Neural progenitor cell (in vitro differentiated cells): ENCODE results near the gene B3GNT2.

ENCODE experiments used
- EZH2 ChIP-seq: fragments of 200-600 bp; sonication (generic); IDR thresholded peaks from 2 replicates; pipeline ENCODE4 v1.6.1; 2017; ENCODE audit warnings: antibody characterized with exemption, mild to moderate bottlenecking, moderate library complexity
- TF ChIP-seq, protein P1 (sequence below): fragments of 200-600 bp; sonication (generic); IDR thresholded peaks from 2 replicates; pipeline ENCODE4 v1.5.1; 2017; ENCODE audit warnings: antibody characterized with exemption, mild to moderate bottlenecking

DNA sequence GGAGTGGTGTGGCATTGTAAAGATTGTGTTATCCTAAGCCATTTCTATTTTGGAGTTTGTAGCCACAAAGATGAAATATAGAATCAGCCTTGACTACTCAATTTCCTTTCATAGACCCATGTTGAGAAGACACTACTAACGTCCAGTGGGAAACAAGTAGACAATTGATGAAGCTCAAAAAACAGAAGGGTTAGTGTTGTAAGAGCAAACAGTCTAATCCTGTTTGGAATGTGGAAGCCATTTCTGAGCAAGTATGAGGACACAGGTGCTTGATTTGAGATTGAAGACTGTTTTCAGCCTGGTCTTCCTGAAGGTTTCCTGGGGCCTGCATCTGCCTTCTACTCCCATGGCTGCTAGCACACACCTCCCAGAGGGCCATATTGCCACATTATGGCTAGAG, 29.1 kb downstream of the B3GNT2 start:
- TF ChIP-seq EZH2 = no peak
- TF ChIP-seq, protein P1, sequence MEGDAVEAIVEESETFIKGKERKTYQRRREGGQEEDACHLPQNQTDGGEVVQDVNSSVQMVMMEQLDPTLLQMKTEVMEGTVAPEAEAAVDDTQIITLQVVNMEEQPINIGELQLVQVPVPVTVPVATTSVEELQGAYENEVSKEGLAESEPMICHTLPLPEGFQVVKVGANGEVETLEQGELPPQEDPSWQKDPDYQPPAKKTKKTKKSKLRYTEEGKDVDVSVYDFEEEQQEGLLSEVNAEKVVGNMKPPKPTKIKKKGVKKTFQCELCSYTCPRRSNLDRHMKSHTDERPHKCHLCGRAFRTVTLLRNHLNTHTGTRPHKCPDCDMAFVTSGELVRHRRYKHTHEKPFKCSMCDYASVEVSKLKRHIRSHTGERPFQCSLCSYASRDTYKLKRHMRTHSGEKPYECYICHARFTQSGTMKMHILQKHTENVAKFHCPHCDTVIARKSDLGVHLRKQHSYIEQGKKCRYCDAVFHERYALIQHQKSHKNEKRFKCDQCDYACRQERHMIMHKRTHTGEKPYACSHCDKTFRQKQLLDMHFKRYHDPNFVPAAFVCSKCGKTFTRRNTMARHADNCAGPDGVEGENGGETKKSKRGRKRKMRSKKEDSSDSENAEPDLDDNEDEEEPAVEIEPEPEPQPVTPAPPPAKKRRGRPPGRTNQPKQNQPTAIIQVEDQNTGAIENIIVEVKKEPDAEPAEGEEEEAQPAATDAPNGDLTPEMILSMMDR = no peak
